ELF-1 (cell line): ENCODE results near the gene KDM8.
"Not testable (repeated sequence)": the region's sequence is repeated elsewhere in the genome, so short reads cannot be mapped to it uniquely, and the experiment has no call there.

ENCODE experiments used
- DNase-seq: peaks from one replicate; pipeline ENCODE4 v3.0.0-alpha.2; 2016; ENCODE audit warnings: low read depth, low spot score

The KDM8 gene

GRCh38 chr16:27242868-27243590 is 39.7 kb downstream of the KDM8 start:
- peak; percentile 36 for DNase-seq

GRCh38 chr16:27243725-27244362 is 40.5 kb downstream of the KDM8 start:
- DNase-seq: no peak

- no peak for DNase-seq
Measured at GRCh38 chr16:27244363-27244755, 41.0 kb downstream of the KDM8 start.

- DNase-seq: no peak
Measured at GRCh38 chr16:27245276-27246172, 42.2 kb downstream of the KDM8 start.

GRCh38 chr16:27246439-27246838 is 43.1 kb downstream of the KDM8 start:
- no peak for DNase-seq

GRCh38 chr16:27247076-27247475 is 43.8 kb downstream of the KDM8 start:
- not testable (repeated sequence) for DNase-seq

- no peak for DNase-seq
Measured at GRCh38 chr16:27248036-27248435, 44.7 kb downstream of the KDM8 start.

GRCh38 chr16:27248886-27249285 is 45.6 kb downstream of the KDM8 start:
- not testable (repeated sequence) for DNase-seq

- no peak for DNase-seq
Measured at GRCh38 chr16:27251541-27252205, 48.3 kb downstream of the KDM8 start.

GRCh38 chr16:27252206-27252585 is 48.9 kb downstream of the KDM8 start:
- no peak for DNase-seq

- DNase-seq: no peak
Measured at GRCh38 chr16:27253526-27253930, 50.2 kb downstream of the KDM8 start.

GRCh38 chr16:27254262-27254811 is 51.0 kb downstream of the KDM8 start:
- no peak for DNase-seq

- no peak for DNase-seq
Measured at GRCh38 chr16:27256861-27257260, 53.5 kb downstream of the KDM8 start.

- no peak for DNase-seq
Measured at GRCh38 chr16:27257271-27257670, 53.9 kb downstream of the KDM8 start.

- peak; percentile 70 for DNase-seq
Measured at GRCh38 chr16:27258241-27258734, 55.0 kb downstream of the KDM8 start.

- no peak for DNase-seq
Measured at GRCh38 chr16:27259710-27260109, 56.4 kb downstream of the KDM8 start.

GRCh38 chr16:27262904-27263423 is 59.6 kb downstream of the KDM8 start:
- DNase-seq: not testable (repeated sequence)

- no peak for DNase-seq
Measured at GRCh38 chr16:27264151-27264550, 60.8 kb downstream of the KDM8 start.

- DNase-seq: no peak
Measured at GRCh38 chr16:27265982-27266381, 62.7 kb downstream of the KDM8 start.

- no peak for DNase-seq
Measured at GRCh38 chr16:27267037-27267677, 63.8 kb downstream of the KDM8 start.
